Tibial nerve (tissue), 4 donors: Measurements from ENCODE around the gene SAMD14. TPM values are rescaled to one million over a fixed set of nuclear protein-coding genes. Genes with fewer than 3 reads are reported as not detected.

Experiments
- DNase-seq, 2 donors: peaks; one replicate each; pipeline ENCODE4 v3.0.0-alpha.2; 2019; ENCODE audit warnings: low spot score in 2 of 2
- H3K27ac ChIP-seq, 4 donors: fragments of 200-600 bp; sonication (generic) in 3 of 4; one replicate each; pipeline ENCODE4 v1.5.1; 2017 to 2019; ENCODE audit warnings: mild to moderate bottlenecking in 1 of 4
- H3K27me3 ChIP-seq, 2 donors: fragments of 200-600 bp; sonication (generic) in 1 of 2; one replicate each; pipeline versions ENCODE4 v1.5.1 to v1.6.0; 2017 to 2019
- H3K36me3 ChIP-seq, 3 donors: fragments of 200-600 bp; sonication (generic); one replicate each; pipeline ENCODE4 v1.5.1; 2018 to 2019
- H3K4me1 ChIP-seq, 4 donors: fragments of 200-600 bp; sonication (generic) in 3 of 4; one replicate each; pipeline ENCODE4 v1.5.1; 2017 to 2019
- H3K4me3 ChIP-seq, 4 donors: fragments of 200-600 bp; sonication (generic) in 3 of 4; one replicate each; pipeline ENCODE4 v1.5.1; 2017 to 2019; ENCODE audit warnings: mild to moderate bottlenecking in 1 of 4, moderate library complexity in 1 of 4
- H3K9me3 ChIP-seq, 4 donors: fragments of 200-600 bp; sonication (generic) in 3 of 4; one replicate each; pipeline ENCODE4 v1.5.1; 2017 to 2019
- EP300 ChIP-seq, 2 donors: sonication (generic); formaldehyde crosslinking; IDR thresholded peaks; one replicate each; pipeline ENCODE4 v1.6.1; 2017; ENCODE audit warnings: antibody characterized with exemption in 2 of 2, mild to moderate bottlenecking in 1 of 2
- POLR2A ChIP-seq, 2 donors: fragments of 450-650 bp; IDR thresholded peaks; one replicate each; pipeline ENCODE4 v1.6.1; 2017; ENCODE audit warnings: antibody characterized with exemption in 2 of 2, mild to moderate bottlenecking in 2 of 2, moderate library complexity in 2 of 2
- WGBS, 2 donors: methylation state at CpG; one replicate each; pipeline ENCODE4 v1.1.5; 2018; 5-methylcytosine and 5-hydroxymethylcytosine counted together
- total RNA-seq, 4 donors: library from RNA; depleted of rRNA; stranded (reverse); fragments of >200 nt; gene quantifications; one replicate each; pipeline ENCODE4 v1.1.0, GENCODE V29; 2016
- TF ChIP-seq, protein P1 (sequence below), 5 experiments: fragments of 200-600 bp in 3 of 5; fragments of 450-650 bp in 2 of 5; sonication (generic) in 3 of 5; IDR thresholded peaks; one replicate each; pipeline ENCODE4 v1.5.1; 2016 to 2019; ENCODE audit warnings: antibody characterized with exemption in 5 of 5, mild to moderate bottlenecking in 3 of 5, moderate library complexity in 2 of 5

The SAMD14 gene
- total RNA-seq, 4 donors from 2014 or later: 0.63 to 1.5 (median 1.1) TPM

DNA sequence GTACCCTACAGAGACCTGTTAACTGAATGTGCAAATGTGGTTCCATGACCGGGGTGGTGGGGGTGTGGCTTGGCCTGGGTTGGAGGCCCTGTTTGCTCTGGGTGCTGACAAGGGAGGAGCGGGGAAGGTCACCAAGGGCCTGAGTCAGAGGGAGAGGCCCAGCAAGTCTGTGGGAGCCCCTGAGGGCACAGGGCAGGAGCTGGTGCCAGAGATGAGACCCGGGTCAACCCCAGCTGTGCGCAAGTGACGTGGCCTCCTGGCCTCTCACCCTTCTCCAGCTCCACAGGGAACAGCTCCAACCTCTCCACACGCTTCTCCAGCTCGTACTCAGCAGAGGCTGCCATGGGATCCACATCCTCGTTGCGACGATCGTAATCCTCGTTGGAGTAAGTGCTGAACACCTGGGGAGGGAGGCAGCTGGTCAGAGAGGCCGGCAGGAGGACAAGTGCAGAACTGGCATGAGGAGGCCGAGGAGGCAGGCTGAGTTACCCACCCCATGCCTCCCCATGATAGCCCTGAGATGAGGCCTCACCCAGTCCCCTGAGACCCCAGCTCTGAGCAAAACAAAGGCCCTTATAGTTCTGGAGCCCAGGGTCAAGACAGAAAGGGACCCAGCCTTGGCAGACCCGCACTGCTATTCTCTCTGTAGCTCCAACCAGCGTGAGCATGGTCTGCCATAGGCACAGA lies 15.0 kb upstream of the SAMD14 start:
- Histone ChIP-seq H3K36me3 (peaks cover 0 to 50% (median 17%) of the 10 kb centered on the region in 3 donors), H3K27me3 (no peaks in the 10 kb centered on the region), H3K9me3 (no peaks in the 10 kb centered on the region), H3K4me1 (peaks cover 0 to 71% (median 48%) of the 10 kb centered on the region in 4 donors), H3K27ac (peak overlapping the region in 3 of 4 donors; percentile 89 to 94 (median 92)), H3K4me3 (no peak overlapping the region)
- 23 to 30% methylated on average over 14 to 16 of the region's 16 CpGs for WGBS, 2 donors
- TF ChIP-seq EP300 (IDR thresholded peaks at IDR 0.05) (no peak), POLR2A (IDR thresholded peaks at IDR 0.05) (no peak)
- TF ChIP-seq, protein P1, sequence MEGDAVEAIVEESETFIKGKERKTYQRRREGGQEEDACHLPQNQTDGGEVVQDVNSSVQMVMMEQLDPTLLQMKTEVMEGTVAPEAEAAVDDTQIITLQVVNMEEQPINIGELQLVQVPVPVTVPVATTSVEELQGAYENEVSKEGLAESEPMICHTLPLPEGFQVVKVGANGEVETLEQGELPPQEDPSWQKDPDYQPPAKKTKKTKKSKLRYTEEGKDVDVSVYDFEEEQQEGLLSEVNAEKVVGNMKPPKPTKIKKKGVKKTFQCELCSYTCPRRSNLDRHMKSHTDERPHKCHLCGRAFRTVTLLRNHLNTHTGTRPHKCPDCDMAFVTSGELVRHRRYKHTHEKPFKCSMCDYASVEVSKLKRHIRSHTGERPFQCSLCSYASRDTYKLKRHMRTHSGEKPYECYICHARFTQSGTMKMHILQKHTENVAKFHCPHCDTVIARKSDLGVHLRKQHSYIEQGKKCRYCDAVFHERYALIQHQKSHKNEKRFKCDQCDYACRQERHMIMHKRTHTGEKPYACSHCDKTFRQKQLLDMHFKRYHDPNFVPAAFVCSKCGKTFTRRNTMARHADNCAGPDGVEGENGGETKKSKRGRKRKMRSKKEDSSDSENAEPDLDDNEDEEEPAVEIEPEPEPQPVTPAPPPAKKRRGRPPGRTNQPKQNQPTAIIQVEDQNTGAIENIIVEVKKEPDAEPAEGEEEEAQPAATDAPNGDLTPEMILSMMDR (IDR thresholded peaks at IDR 0.05): no peak
- DNase-seq: no peak

DNA sequence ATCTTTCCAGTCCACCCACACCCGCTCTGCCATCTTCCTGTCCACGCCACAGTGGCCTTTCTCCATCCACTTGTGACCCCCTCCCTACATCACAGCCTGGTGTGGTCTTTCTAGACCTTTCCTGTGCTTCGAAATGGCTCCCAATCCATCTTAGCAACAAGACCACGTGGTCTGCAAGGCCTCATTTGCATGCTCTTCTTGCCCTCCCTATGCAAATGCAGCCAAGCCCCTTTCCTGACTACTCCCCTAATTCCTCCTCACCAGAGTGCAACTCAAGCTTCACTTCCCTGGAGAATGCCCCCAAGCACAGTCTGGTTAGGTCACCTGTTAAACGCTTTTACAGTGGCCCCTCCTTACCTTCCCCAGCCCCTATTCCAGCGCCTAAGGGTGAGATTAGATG lies 14.4 kb upstream of the SAMD14 start:
- TF ChIP-seq POLR2A (IDR thresholded peaks at IDR 0.05) (no peak), EP300 (IDR thresholded peaks at IDR 0.05) (no peak)
- TF ChIP-seq, protein P1 (IDR thresholded peaks at IDR 0.05): no peak
- DNase-seq: no peak
- 67 to 79% methylated on average over 6 of the region's 6 CpGs for WGBS, 2 donors
- Histone ChIP-seq H3K27ac (peak overlapping the region in 2 of 4 donors; percentile 89 to 92), H3K36me3 (peaks cover 0 to 54% (median 21%) of the 10 kb centered on the region in 3 donors), H3K27me3 (no peaks in the 10 kb centered on the region), H3K9me3 (no peaks in the 10 kb centered on the region), H3K4me1 (peaks cover 0 to 68% (median 48%) of the 10 kb centered on the region in 4 donors), H3K4me3 (no peak overlapping the region)

DNA sequence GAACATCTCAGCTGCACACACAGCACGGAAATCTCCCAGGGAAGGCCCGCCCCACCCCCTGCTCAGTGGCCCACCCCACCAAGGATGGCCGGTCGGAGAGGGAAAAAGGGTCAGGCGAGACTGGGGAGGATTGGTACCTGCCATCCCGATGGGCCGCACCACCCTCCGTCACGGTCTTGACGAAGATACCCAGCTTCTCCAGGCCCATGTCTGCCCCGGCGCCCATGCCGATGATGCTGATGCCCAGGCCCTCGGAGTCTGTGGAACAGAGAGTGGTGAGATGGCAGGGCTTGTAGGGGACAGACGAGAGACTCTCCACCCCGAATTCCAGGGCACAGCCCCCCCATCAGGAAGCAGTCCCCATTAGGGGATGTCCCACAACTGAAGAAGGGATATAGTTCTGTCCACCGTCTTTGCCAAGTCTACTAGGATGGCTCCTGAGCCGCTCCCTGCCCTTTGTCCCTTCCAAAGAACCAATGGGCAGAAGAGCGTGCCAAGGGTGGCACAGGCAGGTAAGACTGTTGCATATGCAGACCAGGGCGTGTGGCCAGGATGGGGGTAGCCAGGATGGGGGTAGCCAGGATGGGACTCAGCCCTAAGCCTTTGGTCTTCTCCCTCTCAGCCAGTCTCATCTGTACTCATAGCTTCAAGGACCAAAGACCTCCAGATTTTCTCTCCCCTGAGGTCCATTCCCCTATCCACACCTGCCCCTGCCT lies 13.7 kb upstream of the SAMD14 start:
- Histone ChIP-seq H3K4me3 (no peak overlapping the region), H3K36me3 (peaks cover 0 to 62% (median 28%) of the 10 kb centered on the region in 3 donors), H3K9me3 (no peaks in the 10 kb centered on the region), H3K27me3 (no peaks in the 10 kb centered on the region), H3K4me1 (peaks cover 0 to 66% (median 45%) of the 10 kb centered on the region in 4 donors), H3K27ac (no peak overlapping the region)
- WGBS, 2 donors: 80 to 90% methylated on average over 6 to 15 of the region's 20 CpGs
- no peak for DNase-seq
- TF ChIP-seq, protein P1 (IDR thresholded peaks at IDR 0.05): no peak
- TF ChIP-seq EP300 (IDR thresholded peaks at IDR 0.05) (no peak), POLR2A (IDR thresholded peaks at IDR 0.05) (no peak)

GRCh38 chr17:50141745-50142110 lies 11.8 kb upstream of the SAMD14 start:
- Histone ChIP-seq H3K9me3 (no peaks in the 10 kb centered on the region), H3K4me1 (peaks cover 0 to 50% (median 33%) of the 10 kb centered on the region in 4 donors), H3K27me3 (no peaks in the 10 kb centered on the region), H3K36me3 (peaks cover 0 to 81% (median 39%) of the 10 kb centered on the region in 3 donors), H3K27ac (no peak overlapping the region), H3K4me3 (no peak overlapping the region)
- TF ChIP-seq, protein P1 (IDR thresholded peaks at IDR 0.05): no peak
- TF ChIP-seq POLR2A (IDR thresholded peaks at IDR 0.05) (no peak), EP300 (IDR thresholded peaks at IDR 0.05) (no peak)
- DNase-seq: no peak
- 68 to 71% methylated on average over 8 of the region's 8 CpGs for WGBS, 2 donors
